ENCODE measurements around the gene PAK5.

- TF ChIP-seq CTCF (IDR thresholded peaks at IDR 0.05) (no peak), EP300 (IDR thresholded peaks at IDR 0.05; ENCODE audit: low read depth) (no peak), POLR2A (IDR thresholded peaks at IDR 0.05) (no peak)
Observed at GRCh38 chr20:9550871-9551270, 288.0 kb downstream of the PAK5 start.
